Stimulated activated CD8-positive, alpha-beta memory T cell treated with anti-CD3 and anti-CD28 coated beads, Interleukin-7, amount 100 ng/mL, for 4 hours (primary cell): ENCODE data around the gene EXT2.

Experiments
- DNase-seq, 2 donors: peaks; one replicate each; pipeline ENCODE4 v3.0.0-alpha.2; 2020; ENCODE audit warnings: low read depth in 2 of 2

EXT2 gene

GRCh38 chr11:44133335-44133946, 38.0 kb downstream of the EXT2 start:
- DNase-seq = no peak

- no peak for DNase-seq
Measured at GRCh38 chr11:44134625-44135024, 39.1 kb downstream of the EXT2 start.

GRCh38 chr11:44136176-44136945, 40.9 kb downstream of the EXT2 start:
- DNase-seq = no peak

GRCh38 chr11:44137057-44137456, 41.6 kb downstream of the EXT2 start:
- DNase-seq = no peak

GRCh38 chr11:44138286-44138685, 42.8 kb downstream of the EXT2 start:
- no peak for DNase-seq

GRCh38 chr11:44138980-44139379, 43.5 kb downstream of the EXT2 start:
- no peak for DNase-seq

GRCh38 chr11:44139565-44140330, 44.3 kb downstream of the EXT2 start:
- DNase-seq = no peak

- no peak for DNase-seq
Measured at GRCh38 chr11:44140372-44140771, 44.9 kb downstream of the EXT2 start.

- no peak for DNase-seq
Measured at GRCh38 chr11:44140805-44141204, 45.3 kb downstream of the EXT2 start.

GRCh38 chr11:44143987-44144909, 48.8 kb downstream of the EXT2 start:
- no peak for DNase-seq

- no peak for DNase-seq
Measured at GRCh38 chr11:44145011-44145775, 49.7 kb downstream of the EXT2 start.

GRCh38 chr11:44146931-44147330, 51.5 kb downstream of the EXT2 start:
- DNase-seq = no peak

- DNase-seq = no peak
Measured at GRCh38 chr11:44147751-44148150, 52.3 kb downstream of the EXT2 start.

- no peak for DNase-seq
Measured at GRCh38 chr11:44149651-44150050, 54.2 kb downstream of the EXT2 start.

GRCh38 chr11:44150401-44150800, 54.9 kb downstream of the EXT2 start:
- no peak for DNase-seq

GRCh38 chr11:44157019-44157418, 61.5 kb downstream of the EXT2 start:
- no peak for DNase-seq

GRCh38 chr11:44158384-44158783, 62.9 kb downstream of the EXT2 start:
- no peak for DNase-seq

- DNase-seq = no peak
Measured at GRCh38 chr11:44159848-44160721, 64.6 kb downstream of the EXT2 start.

- DNase-seq = no peak
Measured at GRCh38 chr11:44162004-44162403, 66.5 kb downstream of the EXT2 start.

GRCh38 chr11:44162662-44163061, 67.2 kb downstream of the EXT2 start:
- DNase-seq = no peak
